HG02840 (cell line): ENCODE results near the gene NEK1.
A peak's percentile ranks its signal among the peaks of the same experiment; 100 is the strongest.
"Not testable (repeated sequence)": the region's sequence is repeated elsewhere in the genome, so short reads cannot be mapped to it uniquely, and the experiment has no call there.

ENCODE experiments used
- ATAC-seq: cut with Tn5 transposase; IDR thresholded peaks from one replicate; pipeline ENCODE4 v1.9.1; 2021; ENCODE audit warnings: mild to moderate bottlenecking, moderate library complexity, moderate number of reproducible peaks; ENCODE audit not compliant: unreplicated experiment, low FRiP score

NEK1 gene

DNA sequence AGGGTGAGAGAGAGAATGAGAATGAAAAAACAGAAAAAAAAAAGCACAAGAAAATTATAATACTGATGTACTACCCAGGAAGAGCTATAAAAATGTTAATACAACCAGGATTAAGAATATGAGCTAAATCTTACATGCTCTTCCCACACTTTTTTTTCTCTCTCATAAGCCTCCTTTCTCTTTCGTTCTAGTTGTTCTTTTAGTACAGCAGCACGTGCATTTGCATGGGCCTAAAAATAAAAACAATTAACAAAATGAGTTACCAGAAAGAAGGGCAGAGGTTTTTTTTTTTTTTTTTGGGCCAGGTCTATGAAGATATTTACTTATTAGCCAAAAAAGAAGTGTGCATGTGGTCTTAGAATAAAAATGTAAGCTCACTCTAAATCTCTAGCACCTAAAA, 105.5 kb downstream of the NEK1 start:
- no peak for ATAC-seq

DNA sequence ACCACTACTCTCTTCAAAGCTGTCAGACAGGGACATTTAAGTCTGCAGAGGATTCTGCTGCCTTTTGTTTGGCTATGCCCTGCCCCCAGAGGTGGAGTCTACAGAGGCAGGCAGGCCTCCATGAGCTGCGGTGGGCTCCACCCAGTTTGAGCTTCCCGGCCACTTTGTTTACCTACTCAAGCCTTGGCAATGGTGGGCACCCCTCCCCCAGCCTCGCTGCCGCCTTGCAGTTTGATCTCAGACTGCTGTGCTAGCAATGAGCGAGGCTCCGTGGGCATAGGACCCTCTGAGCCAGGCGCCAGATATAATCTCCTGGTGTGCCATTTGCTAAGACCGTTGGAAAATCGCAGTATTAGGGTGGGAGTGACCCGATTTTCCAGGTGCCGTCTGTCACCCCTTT, 112.5 kb downstream of the NEK1 start:
- ATAC-seq = not testable (repeated sequence)

DNA sequence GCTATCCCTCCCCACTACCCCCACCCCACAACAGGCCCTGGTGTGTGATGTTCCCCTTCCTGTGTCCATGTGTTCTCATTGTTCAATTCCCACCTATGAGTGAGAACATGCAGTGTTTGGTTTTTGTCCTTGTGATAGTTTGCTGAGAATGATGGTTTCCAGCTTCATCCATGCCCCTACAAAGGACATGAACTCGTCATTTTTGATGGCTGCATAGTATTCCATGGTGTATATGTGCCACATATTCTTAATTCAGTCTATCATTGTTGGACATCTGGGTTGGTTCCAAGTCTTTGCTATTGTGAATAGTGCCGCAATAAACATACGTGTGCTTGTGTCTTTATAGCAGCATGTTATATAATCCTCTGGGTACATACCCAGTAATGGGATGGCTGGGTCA, 118.1 kb downstream of the NEK1 start:
- not testable (repeated sequence) for ATAC-seq

DNA sequence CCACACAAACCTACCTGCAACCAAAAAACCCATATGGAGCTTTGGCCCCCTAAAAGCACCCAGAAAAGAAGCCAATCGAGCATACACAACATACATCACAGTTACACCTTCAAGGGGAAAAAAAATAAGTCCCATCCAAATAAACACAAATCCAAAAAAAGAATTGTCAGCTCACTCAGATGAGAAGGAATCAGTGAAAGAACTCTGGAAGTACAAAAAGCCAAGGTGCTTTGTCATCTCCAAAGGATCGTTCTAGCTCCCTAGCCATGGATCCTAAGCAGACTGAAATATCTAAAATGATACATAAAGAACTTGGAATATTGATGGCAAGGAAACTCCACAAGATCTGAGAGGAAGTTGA, 119.2 kb downstream of the NEK1 start:
- no peak for ATAC-seq

DNA sequence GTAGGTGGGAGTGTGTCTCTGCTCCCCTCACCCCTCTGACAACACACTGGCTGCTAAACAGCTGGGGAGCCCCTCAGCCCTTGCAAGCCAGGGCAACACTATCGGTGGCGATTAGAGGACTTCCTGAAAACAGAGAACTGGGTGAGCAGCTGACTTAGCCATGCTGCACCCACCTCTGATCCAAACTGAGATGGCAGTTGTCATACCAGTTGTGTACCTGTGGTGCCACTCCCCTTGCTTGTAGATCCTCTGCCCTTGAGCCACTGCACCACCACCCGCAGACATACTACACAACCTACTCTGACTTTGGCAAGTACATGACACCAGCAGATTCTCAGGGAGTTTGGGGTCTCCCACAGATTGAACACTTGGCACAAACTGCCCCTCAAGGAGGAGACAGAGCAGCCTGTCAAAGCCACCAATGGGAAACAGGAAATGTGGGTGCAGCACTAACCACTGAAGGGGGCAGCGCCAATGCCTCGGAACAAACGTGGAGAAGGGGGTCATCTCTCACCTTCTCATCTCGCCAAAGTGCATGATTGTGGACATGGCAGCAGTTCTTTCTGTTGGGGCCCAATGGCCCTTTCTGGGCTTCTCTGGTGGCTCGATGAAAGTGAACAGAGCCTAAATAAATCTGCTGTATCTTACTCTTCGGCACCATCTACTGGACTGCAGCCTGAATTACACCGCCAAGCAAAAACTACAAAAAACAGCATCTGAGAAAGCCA, 119.8 kb downstream of the NEK1 start:
- ATAC-seq = no peak

DNA sequence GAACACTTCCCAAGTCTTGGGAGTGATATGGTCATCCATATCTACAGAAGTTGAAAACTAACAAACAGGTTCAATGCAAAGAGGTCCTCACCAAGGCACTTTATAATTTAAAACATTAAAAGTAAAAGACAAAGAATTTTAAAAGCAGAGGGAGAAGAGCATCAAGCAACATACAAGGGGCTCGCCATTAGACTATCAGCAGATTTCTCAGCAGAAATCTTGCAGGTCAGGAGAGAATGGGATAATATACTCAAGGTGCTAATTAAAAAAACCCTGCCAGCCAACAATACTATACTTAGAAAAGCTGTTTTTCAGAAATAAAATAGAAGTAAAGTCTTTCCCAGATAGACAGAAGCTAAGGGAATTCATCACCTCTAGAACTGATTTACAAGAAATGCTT, 121.2 kb downstream of the NEK1 start:
- ATAC-seq = no peak

DNA sequence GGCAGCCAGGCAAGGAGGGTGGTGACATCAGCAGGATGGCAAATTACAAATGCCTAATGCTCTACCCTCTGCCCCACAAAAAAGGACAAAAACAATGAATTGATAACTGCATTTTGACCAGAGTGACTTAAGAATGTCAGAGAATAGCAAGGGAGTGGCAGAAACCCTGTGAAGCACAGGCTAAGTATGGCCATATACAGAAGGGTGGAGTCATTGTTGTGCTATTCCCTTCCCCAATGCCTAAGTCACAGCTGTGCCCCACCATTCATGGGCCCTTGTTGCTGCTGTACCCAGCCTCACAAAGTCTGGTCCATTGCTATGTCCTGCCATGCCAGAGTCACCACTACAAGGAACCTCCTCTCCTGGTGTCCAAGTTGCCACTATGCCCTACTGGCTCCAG, 123.1 kb downstream of the NEK1 start:
- no peak for ATAC-seq

DNA sequence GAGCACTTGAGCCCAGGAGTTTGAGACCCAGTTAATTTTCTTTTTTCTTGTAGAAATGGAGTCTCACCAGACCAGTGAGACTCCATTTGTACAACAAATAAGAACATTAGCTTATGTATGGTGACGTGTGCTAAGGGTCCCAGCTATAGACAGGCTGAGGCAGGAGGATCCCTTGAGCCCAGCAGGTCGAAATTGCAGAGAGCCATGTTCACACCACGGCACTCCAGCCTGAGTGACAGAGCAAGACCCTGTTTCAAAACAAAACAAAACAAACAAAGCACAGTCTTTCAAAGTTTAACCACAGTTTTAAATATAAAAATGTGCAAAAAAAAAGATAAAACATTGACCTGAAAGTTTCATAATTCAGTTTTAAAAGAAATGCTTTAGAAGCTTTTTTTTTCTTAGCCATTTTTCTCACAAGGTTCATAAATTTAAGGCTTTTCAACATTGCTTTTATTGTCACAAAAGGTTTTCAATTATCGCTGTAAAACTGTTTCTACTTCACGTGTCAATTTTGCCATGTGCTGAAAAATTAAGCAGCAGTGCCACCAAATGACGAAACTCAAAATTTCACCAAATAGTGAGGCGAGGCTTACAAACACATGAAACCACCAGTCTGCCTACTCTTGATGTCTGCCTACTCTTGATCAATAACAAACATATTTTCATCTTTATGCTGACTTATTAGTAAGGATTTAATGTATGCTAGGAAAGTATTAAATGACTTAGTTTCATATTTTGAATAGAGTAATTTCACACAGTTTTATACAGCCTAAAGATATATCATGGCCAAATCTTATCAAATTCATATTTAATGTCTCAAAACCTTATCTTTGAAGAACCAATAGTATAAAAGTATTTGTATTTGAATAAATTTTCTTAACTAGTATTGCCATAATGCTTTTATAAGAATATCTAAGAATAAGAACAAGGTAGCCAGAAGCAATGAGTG, 126.3 kb downstream of the NEK1 start:
- no peak for ATAC-seq

DNA sequence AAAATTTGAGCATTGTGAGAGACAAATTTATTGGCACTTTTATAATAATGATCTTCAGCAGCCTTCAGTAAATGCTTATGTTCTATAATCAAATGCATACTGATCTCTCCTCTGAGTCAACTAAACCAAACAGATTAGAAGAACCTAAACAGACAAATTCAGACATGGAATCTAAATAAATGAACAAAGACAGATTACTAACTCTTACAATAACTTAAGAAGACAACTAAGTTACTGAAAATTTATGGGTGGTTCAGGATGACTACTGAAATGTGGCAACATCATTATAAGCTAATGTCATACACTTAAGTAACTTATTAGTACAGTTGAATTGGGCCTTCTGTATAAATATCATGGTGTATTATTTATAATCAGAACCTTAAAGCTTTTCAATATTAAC, 127.3 kb downstream of the NEK1 start:
- ATAC-seq = no peak

DNA sequence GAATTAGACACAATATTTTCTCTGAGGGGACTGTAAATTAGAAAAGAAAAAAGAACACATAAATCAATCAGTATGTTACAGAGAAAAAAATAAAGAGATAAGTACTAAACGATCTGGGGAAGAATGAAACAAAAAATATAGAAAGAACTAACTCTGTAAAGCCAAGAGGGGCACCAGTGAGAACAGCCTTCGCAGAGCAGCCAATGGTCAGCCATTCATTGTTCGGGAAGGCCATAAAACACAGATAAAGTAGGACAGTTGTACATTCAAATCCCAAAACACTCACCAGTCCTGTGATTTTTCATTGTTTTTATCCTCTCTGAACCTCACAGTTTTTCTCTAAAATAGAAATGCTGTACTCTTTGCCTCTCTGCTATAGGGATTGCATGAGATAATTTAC, 127.9 kb downstream of the NEK1 start:
- no peak for ATAC-seq

DNA sequence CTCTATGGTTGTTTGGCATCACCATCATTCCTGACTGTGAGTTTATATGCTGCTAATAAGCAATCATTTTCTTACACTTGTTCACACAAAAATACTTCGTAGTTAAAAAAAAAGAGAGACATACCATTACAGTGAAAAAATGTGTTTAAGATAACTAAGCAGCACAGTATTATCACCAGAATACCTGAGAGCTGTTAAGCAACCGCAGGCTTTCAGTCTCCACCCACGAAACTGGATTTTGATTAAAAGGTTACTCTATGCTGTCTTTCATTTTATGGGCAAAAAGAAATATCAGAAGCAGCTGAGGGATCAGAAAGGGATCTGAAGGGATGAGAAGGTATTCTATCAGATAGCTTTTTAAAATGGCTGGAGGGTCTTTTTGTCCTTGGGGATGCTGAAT, 148.3 kb downstream of the NEK1 start:
- no peak for ATAC-seq

DNA sequence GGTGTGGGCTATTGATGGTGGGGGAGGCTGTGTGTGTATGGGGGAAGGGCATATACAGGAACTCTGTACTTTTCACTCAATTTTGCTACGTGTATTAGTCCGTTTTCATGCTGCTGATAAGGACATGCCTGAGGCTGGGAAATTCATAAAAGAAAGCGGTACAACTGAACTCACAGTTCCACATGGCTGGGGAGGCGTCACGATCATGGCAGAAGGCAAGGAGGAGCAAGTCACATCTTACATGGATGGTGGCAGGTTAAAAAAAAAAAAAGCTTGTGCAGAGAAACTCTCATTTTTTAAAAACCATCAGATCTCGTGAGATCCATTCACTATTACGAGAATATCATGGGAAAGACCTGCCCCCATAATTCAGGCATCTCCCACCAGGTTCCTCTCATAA, 152.3 kb downstream of the NEK1 start:
- ATAC-seq = no peak

DNA sequence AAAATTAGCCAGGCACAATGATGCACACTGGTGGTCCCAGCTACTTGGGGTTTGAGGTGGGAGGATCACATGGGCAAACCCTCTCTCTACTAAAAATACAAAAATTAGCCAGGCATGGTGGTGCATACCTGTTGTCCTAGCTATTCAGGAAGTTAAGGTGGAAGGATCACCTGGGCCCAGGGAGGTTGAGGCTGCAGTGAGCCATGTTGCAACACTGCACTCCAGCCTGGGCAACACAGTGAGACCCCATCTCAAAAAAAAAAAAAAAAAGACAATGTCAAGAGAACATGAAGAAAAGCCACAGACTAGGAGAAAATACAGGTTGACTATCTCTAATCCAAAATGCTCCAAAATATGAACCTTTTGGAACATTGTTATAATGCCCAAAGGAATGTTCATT, 153.8 kb downstream of the NEK1 start:
- no peak for ATAC-seq

DNA sequence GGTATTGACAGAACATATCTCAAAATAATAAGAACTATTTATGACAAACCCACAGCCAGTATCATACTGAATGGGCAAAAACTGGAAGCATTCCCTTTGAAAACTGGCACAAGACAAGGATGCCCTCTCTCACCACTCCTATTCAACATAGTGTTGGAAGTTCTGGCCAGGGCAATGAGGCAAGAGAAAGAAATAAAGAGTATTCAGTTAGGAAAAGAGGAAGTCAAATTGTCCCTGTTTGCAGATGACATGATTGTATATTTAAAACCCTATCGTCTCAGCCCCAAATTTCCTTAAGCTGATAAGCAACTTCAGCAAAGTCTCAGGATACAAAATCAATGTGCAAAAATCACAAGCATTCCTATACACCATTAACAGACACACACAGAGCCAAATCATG, 159.7 kb downstream of the NEK1 start:
- not testable (repeated sequence) for ATAC-seq

DNA sequence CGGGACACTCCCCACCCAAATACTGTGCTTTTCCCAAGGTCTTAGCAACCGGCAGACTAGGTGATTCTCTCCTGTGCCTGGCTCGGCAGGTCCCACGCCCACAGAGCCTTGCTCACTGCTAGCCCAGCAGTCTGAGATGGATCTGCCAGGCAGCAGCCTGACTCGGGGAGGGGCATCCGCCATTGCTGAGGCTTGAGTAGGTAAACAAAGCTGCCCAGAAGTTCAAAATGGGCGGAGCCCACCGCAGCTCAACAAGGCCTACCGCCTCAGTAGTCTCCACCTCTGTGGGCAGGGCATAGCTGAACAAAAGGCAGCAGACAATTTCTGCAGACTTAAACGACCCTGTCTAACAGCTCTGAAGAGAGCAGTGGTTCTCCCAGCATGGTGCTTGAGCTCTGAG, 163.4 kb downstream of the NEK1 start:
- ATAC-seq = not testable (repeated sequence)

DNA sequence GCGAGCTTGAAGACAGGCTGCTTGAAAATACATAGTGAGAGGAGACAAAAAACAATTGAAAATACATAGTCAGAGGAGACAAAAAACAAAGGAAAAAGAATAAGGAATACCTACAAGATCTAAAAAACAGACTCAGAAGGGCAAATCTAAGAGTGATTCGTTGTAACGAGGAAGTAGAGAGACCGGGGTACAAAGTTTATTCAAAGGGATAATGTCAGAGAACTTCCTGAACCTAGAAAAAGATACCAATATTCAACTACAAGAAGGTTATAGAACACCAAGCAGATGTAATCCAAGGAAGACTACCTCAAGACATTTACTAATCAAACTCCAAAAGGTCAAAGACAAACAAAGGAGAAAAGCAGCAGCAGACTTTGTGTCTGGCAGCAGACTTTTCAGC, 165.6 kb downstream of the NEK1 start:
- ATAC-seq = no peak

DNA sequence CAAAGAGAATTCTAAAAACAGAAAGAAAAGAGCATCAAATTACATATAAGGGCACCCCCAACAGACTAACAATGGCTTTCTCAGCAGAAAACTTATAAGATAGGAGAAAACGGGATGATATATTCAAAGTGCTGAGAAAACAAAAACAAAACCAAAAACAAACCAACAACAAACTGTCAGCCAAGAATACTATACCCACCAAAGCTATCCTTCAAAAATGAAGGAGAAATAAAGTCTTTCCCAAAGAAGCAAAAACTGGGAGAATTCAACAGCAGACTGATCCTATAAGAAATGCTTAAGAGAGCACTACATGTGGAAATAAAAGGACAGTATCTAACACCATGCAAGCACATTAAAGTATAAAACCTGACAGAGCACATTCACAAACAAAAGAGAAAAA, 168.6 kb downstream of the NEK1 start:
- no peak for ATAC-seq

DNA sequence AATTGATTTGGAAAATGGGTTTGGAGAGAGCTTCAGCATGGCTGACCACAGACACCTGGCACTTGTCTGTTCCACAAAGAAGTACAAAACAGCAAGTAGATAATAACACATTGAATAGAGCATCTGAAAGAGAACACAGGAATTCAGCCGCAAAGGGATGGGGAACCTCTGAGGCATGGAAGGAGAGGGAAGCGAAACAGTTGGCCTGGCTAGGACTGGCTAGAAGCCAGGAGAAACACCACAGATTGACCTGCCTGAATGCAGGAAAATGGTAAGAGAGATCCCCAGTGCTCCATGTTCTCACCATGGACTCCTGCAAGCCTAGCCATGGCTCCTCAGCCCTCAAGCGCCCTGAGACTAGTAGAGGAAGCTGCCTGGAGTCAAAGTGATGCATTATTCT, 171.9 kb downstream of the NEK1 start:
- ATAC-seq = no peak

DNA sequence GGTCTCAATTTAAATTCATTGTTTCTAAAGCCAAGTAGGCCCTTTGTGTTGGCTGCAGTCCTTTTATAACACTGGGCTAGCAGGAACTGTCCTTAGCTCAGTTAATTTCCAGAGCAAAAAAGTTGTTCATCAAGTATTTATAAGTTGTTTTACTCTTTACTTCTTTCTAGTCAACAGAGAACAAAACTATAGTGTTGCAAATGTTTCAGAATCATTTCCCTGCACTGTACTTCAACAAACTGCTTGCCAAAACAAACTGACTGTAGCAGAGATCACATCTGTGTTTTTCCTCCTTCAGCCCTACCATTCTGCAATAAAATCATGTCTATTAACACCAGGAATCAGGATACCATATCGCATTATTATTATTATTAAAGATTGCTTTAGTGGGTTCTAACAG, 173.1 kb downstream of the NEK1 start:
- no peak for ATAC-seq

DNA sequence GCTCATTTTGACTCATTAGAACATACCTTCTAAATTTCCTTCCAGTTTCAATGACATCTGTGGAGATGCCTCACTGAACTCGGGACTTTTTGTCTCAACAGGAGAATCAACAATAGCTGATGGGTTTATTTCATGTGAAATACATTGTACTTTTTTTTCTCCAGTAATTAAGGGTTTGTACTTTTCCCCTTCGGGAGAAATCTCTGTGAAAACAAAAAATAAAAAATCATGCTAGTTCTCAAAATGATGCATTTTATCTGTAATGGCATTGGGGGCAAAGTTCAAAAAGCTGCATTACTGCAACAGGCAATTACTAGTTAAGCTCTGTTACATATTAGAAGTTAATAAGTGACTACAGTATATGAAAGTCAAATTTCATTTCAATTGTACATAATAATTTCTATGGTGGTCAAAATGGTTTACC, 174.3 kb downstream of the NEK1 start:
- ATAC-seq = peak; percentile 36

DNA sequence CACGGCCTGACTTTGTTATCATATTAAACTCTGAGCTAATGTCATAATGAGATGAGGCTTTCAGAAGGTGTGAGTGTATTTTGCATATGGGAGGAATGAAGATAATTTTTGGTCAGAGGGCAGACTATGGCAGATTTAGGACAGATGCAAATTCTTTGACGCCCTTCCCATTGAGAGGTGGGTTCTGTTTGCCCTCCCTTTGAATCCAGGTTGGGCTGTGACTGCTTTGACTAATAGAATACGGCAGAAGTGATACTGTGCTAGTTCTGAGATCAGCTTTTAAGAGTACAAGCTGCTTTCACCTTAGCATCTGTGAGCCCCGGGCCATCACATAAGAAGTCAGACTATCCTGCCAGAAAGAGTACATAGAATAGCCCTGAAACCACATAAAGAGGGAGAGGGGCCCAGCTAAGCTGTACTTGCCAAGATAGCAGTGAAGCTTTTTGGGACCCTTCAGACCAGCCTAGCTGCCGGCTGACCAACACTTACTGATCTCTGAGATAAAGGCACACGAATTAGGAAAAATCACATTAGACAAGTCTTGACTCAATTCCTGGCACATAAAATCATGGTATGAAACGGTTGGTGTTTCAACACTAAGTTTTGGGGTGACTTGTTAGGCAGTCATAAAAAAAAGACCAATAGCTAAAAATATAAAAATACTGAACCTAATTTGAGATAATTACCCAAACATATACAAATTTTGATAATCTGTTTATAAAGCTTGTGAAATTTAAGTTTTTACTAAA, 174.9 kb downstream of the NEK1 start:
- ATAC-seq = peak; percentile 87
